Fibroblast of skin of right quadriceps (primary cell): ENCODE results near the gene RNF41.
A peak's percentile ranks its signal among the peaks of the same experiment; 100 is the strongest.

Experiments
- DNase-seq: peaks from one replicate; pipeline ENCODE4 v3.0.0-alpha.2; 2013

RNF41 gene

GRCh38 chr12:56206452-56207166 lies 15.1 kb downstream of the RNF41 start:
- DNase-seq: peak; percentile 46

GRCh38 chr12:56205445-56205844 lies 16.3 kb downstream of the RNF41 start:
- no peak for DNase-seq

GRCh38 chr12:56204275-56204674 lies 17.4 kb downstream of the RNF41 start:
- DNase-seq: no peak

- DNase-seq: no peak
Measured at GRCh38 chr12:56202838-56203237, 18.9 kb downstream of the RNF41 start.

GRCh38 chr12:56202366-56202765 lies 19.4 kb downstream of the RNF41 start:
- no peak for DNase-seq

GRCh38 chr12:56198836-56199235 lies 22.9 kb downstream of the RNF41 start:
- peak; percentile 11 for DNase-seq

- DNase-seq: no peak
Measured at GRCh38 chr12:56197921-56198635, 23.6 kb downstream of the RNF41 start.

- DNase-seq: peak; percentile 94
Measured at GRCh38 chr12:56196818-56197550, 24.7 kb downstream of the RNF41 start.

- peak; percentile 82 for DNase-seq
Measured at GRCh38 chr12:56193025-56193578, 28.6 kb downstream of the RNF41 start.

GRCh38 chr12:56192582-56192981 lies 29.1 kb downstream of the RNF41 start:
- no peak for DNase-seq

- DNase-seq: no peak
Measured at GRCh38 chr12:56190695-56191155, 31.0 kb downstream of the RNF41 start.

- DNase-seq: peak; percentile 89
Measured at GRCh38 chr12:56189918-56190694, 31.6 kb downstream of the RNF41 start.

GRCh38 chr12:56189099-56189917 lies 32.4 kb downstream of the RNF41 start, which contains the start of gene SMARCC2:
Gene SMARCC2 (minus strand): TSS chr12:56189483. CDS start chr12:56189461, 22 bp downstream.
- peak; percentile 86 for DNase-seq

- no peak for DNase-seq
Measured at GRCh38 chr12:56188778-56189098, 33.0 kb downstream of the RNF41 start.

GRCh38 chr12:56188131-56188777 lies 33.5 kb downstream of the RNF41 start:
- no peak for DNase-seq

- no peak for DNase-seq
Measured at GRCh38 chr12:56186957-56187356, 34.8 kb downstream of the RNF41 start.

- DNase-seq: no peak
Measured at GRCh38 chr12:56178347-56178746, 43.4 kb downstream of the RNF41 start.

GRCh38 chr12:56172839-56173238 lies 48.9 kb downstream of the RNF41 start:
- no peak for DNase-seq

GRCh38 chr12:56169229-56169759 lies 52.4 kb downstream of the RNF41 start:
- no peak for DNase-seq

GRCh38 chr12:56165369-56165768 lies 56.4 kb downstream of the RNF41 start:
- no peak for DNase-seq

- DNase-seq: no peak
Measured at GRCh38 chr12:56164345-56164729, 57.4 kb downstream of the RNF41 start.
